Mammary epithelial cell (primary cell): ENCODE measurements around the gene ABHD15.

Source experiments
- EZH2 ChIP-seq: IDR thresholded peaks from 2 replicates; pipeline ENCODE4 v1.6.1; 2012; ENCODE audit warnings: low read length, inconsistent platforms, borderline replicate concordance
- TF ChIP-seq, protein P1 (sequence below), 2 donors: IDR thresholded peaks in 1 of 2; conservative IDR thresholded peaks in 1 of 2; 2 replicates each; pipeline ENCODE4 v1.5.1; 2011 to 2012; ENCODE audit warnings: inconsistent platforms in 2 of 2, low read length in 2 of 2, mild to moderate bottlenecking in 2 of 2, control low read depth in 1 of 2, low read depth in 1 of 2; ENCODE audit not compliant: insufficient read depth in 1 of 2; ENCODE audit errors: extremely low read depth in 1 of 2

DNA sequence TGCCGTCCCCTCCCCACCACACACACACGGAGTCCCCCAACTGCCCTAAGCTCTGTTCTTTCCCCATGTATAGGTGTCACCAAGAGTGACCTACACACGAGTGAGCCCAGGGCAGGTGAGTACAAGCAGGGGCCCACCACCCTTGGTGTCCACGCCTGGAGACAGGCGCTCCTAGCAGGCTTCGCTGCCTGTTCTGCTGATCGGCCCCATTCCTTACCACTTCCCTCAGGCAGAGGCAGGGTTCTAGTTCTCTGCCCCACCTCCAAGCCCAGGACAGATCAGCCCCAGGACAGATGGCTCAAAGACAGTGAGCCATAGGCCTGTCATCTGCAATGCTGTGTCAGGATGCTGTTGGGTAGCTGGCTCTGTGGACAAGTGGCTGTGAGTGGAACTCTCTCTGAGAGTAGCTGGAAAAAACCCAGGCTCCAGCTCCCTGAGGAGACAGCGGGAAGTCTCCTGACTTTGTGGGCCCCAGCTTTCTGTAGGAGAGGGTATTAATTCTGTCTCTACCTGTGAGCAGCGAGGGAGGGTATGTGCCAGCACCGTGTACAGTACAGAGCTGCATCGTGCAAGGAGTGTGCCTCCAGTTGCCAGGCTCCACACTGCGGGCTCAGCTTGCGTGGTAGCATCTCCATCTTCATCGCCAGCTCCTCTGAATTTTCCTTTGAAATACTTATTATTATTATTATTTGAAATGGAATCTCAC is 2.6 kb upstream of the ABHD15 start:
- TF ChIP-seq, protein P1, sequence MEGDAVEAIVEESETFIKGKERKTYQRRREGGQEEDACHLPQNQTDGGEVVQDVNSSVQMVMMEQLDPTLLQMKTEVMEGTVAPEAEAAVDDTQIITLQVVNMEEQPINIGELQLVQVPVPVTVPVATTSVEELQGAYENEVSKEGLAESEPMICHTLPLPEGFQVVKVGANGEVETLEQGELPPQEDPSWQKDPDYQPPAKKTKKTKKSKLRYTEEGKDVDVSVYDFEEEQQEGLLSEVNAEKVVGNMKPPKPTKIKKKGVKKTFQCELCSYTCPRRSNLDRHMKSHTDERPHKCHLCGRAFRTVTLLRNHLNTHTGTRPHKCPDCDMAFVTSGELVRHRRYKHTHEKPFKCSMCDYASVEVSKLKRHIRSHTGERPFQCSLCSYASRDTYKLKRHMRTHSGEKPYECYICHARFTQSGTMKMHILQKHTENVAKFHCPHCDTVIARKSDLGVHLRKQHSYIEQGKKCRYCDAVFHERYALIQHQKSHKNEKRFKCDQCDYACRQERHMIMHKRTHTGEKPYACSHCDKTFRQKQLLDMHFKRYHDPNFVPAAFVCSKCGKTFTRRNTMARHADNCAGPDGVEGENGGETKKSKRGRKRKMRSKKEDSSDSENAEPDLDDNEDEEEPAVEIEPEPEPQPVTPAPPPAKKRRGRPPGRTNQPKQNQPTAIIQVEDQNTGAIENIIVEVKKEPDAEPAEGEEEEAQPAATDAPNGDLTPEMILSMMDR (conservative IDR thresholded peaks at IDR 0.05 in 1 of 2, IDR thresholded peaks at IDR 0.05 in 1 of 2; ENCODE audit: extremely low read depth in 1 of 2, insufficient read depth in 1 of 2, low read depth in 1 of 2, low read length in 2 of 2), result no peak
- no peak for TF ChIP-seq EZH2
